Middle frontal gyrus (tissue), 1 donor: ENCODE data around the gene WDR38.

Experiments used
- DNase-seq: peaks from one replicate; pipeline ENCODE4 v3.0.0-alpha.2; 2015; ENCODE audit warnings: low spot score; ENCODE audit errors: extremely low spot score

WDR38 gene

DNA sequence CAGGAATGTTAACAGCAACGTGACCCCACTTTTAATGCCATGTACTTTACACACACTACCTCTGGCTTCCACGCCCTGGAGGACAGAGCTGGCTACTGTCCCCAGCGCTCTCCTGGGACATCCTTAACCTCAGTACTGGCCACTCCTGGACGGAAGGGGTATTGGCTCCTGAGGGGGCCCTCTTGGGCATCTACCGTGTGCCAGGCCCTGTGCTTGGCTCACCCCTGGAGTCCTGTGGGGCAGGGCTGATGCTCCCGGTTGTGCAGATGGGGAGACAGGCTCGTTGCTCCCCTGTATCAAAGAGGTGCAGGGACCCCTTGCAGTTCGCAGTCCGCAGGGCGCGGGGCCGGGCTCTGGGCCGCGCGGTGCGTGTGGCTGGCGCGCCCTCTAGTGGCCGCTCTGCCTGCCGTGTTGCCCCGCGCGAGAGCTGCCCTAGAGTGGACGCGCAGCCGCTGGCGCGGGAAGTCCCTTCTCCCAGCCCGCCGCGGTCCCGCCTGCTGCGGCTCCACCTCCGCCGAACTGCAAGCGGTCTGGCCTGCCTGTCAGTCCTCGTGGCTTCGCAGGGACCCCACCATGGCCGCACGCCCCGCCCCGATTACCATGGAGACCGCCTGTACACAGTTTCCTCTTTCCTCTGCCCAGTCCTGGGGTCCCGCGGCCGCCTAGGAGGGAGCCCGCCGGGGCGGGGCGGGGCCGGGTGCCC lies at the start of gene WDR38:
WDR38 (plus strand) TSS at position 632 of the 703 bp plus-strand sequence. CDS start 72 bp downstream, outside the sequence.
- DNase-seq = peak; percentile 34

DNA sequence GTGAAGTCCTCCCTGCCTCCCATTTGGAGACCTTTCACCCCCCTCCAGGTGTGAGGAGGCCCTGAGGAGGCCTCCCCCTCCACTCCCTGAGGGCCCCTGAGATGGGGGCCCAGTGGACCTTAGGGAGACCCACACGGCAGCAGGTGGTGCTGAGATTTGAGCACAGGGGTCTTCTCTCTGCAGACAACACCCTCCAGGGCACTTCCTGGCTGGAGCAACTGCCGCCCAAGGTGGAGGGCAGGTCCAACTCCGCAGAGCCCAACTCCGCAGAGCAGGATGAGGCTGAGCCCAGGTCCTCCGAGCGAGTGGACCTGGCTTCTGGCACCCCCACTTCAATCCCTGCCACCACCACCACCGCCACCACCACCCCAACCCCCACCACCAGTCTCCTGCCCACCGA lies 49.3 kb upstream of the WDR38 start:
- no peak for DNase-seq

DNA sequence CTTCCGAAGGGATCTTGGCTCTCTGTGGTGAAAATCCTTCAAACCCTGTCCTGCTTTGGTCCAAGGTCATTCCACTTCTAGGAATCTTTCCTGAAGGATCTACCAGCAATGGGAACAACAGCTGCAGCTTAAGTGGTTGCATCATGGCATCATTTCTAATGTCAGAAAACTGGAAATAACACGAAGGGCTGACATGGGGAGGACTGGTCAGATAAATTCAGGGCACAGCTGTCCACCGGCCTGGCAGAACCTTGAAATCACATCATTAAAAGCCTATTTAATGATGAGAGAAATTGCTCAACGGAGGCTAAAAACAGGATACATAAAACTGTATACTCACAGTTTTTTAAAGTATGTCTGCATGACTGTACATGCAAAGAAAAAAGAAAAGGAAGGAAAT lies 48.1 kb upstream of the WDR38 start:
- no peak for DNase-seq

GRCh38 chr9:124808246-124808956 lies 44.9 kb upstream of the WDR38 start:
- no peak for DNase-seq

GRCh38 chr9:124809211-124809610 lies 44.0 kb upstream of the WDR38 start:
- DNase-seq = no peak

DNA sequence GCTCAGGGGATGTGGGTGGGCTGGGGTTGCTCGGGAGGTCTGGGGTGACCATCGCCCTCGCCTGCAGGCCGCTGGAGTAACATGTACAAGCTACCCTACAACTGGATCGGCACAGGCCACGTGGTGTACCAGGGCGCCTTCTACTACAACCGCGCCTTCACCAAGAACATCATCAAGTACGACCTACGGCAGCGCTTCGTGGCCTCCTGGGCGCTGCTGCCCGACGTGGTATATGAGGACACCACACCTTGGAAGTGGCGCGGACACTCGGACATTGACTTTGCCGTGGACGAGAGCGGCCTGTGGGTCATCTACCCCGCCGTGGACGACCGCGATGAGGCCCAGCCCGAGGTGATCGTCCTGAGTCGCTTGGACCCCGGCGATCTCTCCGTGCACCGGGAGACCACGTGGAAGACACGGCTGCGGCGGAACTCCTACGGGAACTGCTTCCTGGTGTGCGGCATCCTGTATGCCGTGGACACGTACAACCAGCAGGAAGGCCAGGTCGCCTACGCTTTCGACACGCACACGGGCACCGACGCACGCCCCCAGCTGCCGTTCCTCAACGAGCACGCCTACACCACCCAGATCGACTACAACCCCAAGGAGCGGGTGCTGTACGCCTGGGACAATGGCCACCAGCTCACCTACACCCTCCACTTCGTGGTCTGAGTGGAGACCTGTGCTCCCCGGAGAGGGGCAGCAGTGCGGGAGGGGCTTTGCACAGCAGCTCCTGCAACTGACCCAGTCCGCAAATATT lies 43.3 kb upstream of the WDR38 start:
- DNase-seq = no peak

GRCh38 chr9:124810663-124811355 lies 42.5 kb upstream of the WDR38 start:
- no peak for DNase-seq

GRCh38 chr9:124812441-124812876 lies 40.8 kb upstream of the WDR38 start:
- no peak for DNase-seq

- no peak for DNase-seq
These were observed 40.2 kb upstream of the WDR38 start for GRCh38 chr9:124813041-124813440.

DNA sequence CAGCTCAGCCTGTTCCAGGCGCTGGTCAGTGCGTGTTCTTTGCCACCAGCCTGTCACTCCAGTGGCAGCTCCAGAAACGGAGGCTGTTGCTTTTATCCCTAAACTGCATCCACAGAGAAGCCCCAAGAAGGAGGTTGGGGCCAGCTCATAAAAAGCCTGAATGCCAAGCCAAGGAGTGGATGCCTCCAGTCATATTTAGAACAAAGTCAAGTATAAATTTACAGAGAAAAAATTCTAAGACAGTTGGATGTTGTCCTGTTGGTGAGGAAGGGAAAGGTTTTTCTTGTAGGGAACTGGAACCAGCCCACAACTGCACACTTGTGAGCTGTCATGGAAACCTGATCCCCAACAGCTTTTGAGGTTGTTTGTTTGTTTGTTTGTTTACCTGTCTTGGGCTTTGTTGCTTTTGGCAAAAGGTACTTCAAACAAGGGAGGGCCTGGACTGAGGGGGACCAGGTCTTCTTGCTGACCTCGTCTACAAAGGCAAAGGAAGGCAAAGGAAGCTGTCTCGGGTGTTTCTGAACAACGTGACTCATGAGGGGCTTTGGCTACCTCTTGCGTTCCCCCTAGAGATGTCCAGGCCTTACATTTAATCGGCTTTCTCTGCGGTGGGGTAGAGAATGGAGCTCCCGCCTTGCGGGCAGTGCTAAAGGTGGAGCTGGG lies 39.6 kb upstream of the WDR38 start:
- DNase-seq = no peak

- DNase-seq = no peak
These were observed 39.1 kb upstream of the WDR38 start for GRCh38 chr9:124814164-124814535.

DNA sequence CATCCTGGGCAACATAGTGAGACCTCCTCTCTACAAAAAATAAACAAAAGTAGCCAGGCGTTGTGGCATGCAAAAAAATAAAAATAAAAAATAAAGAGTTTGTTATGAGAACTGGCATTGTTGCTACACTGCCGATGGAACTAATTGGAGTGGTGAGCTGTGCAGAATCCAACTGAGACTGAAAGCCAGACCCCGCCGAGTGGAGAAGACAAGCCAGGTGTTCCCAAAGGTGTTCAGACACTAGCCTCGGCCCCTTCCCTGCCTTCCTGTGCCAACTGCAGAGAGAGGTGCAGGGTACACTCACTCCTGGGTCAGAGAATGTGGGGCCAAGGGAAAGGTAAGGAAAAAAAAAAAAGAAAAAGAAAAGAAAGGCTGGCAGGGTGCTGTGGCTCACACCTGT lies 37.7 kb upstream of the WDR38 start:
- no peak for DNase-seq

- DNase-seq = no peak
These were observed 34.6 kb upstream of the WDR38 start for GRCh38 chr9:124818431-124819281.

- DNase-seq = no peak
These were observed 32.3 kb upstream of the WDR38 start for GRCh38 chr9:124820698-124821623.

- DNase-seq = no peak
These were observed 24.5 kb upstream of the WDR38 start for GRCh38 chr9:124828489-124829333.

DNA sequence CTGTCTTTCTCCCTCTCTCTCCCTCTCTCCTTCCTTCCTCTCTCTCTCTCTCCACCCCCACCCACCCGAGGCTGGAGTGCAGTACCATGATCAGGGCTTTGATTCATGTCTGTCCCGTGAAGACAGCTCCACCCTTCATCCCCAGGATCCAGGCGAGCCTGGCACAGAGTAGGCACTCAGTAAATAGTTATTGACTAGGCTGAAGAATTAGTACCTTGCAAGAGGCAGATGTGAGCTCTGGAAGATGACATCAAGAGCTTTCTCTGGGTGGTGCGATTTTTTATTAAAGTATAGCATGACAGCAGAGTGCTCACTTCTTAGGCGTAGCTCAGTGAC lies 24.0 kb upstream of the WDR38 start:
- DNase-seq = no peak

DNA sequence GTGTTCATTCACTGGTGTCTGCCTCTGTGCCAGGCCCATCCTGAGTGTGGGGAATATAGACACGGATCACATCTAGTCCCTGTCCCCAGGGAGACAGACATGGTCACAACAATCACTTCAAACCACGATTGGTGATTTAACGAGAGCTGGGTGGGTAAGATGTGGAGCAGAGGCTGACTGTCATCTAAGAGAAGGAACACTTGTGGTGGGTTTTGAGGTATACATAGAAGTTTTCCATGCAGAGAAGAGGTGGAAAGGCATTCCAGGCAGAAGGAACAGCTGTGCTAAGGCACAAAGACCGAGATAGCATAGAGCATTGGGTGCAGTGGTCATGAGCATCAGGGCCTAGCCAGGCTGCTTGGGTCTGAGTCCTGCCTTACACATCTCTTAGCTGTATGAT lies 22.7 kb upstream of the WDR38 start:
- DNase-seq = no peak

DNA sequence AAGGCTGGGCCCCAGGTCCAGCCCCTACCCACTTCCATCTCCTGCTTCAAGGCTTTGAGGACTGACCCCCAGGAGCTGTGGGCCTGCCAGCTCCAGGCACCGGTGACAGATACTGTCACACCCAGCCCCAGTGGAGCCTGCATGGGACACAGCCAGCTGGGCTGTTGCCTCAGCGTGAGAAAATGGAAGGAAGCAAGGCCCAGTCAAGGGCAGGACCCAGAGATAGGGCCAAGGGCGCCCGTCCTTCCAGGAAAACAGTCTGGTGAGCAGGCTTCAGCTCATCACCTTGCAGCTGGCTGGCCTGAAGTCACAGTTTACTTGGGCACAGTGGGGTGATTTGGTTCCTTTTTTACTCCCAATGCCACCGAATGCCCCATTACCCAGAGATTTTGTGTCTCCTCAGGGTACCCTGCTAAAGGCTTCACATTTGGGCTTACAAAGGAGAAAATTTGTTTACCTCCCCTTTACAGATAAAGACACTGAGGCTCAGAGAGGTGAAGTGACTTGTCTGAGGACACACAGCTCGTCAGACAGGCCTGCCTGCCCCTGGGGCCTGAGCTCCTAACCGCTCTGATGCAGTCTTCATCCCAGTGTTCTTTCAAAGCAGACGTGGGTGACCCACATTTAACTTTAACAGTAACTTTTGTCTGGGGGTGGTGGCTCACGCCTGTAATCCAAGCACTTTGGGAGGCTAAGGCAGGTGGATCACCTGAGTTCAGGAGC lies 21.5 kb upstream of the WDR38 start:
- DNase-seq = no peak
